HT-29 (cell line): Measurements from ENCODE around the gene ILK. TPM values are rescaled to one million over a fixed set of nuclear protein-coding genes. Genes with fewer than 3 reads are reported as not detected.

Experiments
- DNase-seq: peaks from one replicate; pipeline ENCODE4 v3.0.0-alpha.2; 2015; ENCODE audit warnings: low spot score
- total RNA-seq: library from RNA; depleted of rRNA; stranded (reverse); fragments of >200 nt; shearing (Covaris generic); gene quantifications from 2 replicates; pipeline ENCODE4 v1.2.3, GENCODE V29; 2014

ILK gene
- total RNA-seq, 1 experiment from 2014 or later, result 151 TPM

DNA sequence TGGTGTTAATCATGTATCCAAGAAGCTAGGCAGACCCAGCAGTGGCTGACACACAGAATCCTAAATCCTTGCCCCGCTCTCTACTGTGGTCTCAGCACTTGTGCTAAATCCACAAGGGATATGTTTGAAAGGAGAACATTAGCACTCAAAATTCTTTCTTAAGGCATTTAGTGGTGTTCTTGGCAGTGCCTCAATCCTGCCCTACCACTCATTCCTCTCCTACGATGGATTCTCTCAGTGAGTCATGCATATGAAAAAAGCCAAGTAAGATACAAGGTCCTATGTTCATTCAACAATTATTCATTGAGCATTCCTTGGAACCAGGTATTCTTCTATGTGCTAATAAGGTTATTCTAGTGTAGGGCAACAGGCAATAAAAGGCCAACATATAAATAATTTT is 31.4 kb upstream of the ILK start:
- DNase-seq, result no peak

DNA sequence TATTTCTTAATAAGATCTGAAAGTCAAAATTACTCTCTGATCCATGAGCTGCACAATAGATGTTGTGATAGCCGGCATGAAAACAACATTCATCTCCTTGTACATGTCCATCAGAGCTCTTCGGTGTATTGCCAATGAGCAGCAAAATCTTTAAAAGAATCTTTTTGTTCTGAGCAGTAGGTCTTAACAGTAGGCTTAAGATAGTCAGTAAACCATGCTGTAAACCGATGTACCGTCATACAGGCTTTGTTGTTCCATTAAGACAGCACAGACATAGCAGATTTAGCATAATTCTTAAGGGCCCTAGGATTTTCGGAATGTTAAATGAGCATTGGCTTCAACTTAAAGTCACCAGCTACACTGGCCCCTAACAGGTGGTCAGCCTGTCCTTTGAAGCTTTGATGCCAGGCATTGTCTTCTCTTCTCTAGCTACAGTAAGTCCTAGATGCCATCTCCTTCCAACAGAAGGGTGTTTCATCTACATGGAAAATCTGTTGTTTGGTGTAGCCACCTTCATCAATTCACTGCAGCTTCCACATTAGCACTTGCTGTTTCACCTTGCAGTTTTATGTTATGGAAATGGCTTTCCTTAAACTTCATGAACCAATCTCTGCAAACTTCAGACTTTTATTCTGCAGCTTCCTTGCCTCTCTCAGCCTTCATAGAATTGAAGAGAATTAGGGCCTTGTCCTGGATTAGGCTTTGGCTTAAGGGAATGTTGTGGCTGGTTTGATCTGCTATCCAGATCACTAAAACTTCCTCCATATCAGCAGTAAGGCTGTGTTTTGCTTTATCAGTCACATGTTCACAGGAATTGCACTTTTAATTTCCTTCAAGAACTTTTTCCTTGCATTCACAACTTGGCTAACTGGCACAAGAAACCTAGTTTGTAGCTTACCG is 28.5 kb upstream of the ILK start:
- DNase-seq, result no peak

DNA sequence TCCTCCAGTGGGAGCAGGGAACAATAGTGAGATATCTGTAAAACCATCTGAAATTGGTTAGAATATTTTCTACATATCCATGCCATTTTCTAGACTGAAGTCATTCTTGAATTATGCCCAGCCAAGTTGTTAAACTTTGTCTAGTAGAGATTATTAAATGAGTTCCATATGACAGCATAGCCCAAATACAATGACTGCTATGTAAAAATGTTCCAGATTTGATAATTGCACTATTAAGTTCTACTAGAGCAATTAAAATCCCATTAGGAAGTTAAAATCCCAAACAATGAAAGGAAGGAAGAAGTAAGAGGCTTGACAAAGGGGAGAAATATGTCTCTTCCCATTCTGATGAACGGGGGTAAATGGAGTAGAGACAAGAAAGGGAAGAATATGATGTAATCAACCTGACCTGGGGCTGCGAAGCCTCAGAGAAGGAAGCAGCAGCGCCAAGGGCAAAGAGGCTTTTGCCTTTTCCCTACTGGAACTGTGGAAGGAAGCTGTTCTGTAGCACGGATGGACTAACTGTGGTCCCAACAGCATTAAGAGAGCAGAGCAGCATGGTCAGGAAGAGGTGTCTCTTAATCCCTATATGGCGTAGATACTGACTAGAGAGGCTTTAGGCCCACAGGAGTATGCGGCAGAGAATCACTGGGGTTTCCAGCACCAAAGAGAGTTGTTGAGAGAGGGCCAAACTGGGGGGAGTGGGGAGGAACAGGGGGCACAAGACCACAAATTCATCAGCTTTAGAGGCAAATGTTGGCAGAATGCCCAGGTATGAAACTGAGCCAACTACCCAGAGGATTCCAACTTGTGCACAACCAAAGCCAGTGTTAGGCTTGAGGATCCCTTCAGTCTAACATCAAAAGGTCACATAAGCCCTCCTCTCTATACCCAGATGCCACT is 26.9 kb upstream of the ILK start:
- DNase-seq, result no peak

DNA sequence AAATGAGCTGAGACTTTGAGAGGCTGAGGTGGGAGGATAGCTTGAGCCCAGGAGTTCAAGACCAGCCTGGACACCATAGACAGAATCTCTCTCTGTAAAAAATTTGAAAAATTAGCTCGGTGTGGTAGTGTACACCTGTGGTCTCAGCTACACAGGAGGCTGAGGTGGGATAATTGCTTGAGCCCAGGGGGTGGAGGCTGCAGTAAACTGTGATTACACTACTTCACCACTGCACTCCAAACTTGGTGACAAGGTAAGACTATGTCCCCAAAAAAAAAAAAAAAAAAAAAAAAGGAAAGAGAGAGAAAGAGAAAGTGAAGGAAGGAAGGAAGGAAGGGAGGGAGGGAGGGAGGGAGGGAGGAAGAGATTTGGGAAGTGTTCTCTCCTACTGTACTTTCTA is 25.4 kb upstream of the ILK start:
- DNase-seq, result no peak

DNA sequence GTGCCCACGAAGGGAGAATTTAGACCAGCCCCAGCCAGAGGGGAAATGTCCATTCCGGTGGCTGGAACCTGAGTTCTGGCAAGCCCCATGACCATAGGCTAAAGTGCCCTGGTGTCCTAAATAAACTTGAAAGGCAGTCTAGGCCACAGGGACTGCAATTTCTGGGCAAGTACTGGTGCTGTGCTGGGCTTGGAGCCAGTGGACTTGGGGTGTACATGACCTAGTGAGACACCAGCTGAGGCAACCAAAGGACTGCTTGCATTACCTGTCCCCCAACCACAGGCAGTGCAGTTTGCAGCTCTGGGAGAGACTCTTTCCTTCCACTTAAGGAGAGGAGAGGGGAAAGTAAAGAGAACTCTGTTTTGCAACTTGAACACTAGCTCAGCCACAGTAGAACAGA is 23.9 kb upstream of the ILK start:
- no peak for DNase-seq

DNA sequence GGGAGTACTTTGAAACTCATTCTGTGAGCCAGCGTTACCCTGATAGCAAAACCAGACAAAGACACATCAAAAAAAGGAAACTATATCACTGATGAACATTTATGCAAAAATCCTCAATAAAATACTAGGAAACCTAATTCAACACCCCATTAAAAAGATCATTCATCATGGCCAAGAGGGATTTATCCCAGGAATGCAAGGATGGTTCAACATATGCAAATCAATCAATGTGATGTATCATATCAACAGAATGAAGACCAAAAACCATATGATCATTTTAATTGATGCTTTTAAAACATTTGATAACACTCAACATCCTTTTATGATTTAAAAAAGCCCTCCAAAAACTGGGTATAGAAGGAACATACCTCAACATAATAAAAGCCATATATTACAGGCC is 20.0 kb upstream of the ILK start:
- no peak for DNase-seq

DNA sequence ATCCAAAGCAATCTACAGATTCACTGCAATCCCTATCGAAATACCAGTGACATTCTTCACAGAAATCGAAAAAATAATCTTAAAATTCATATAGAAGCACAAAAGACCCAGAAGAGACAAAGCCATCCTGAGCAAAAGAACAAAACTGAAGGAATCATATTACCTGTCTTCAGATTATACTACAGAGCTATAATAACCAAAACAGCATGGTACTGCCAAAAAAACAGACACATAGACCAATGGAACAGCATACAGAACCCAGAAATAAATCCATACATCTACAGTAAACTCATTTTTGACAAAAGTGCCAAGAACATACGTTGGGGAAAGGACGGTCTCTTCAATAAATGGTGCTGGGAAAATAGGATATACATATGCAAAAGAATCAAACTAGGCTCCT is 19.0 kb upstream of the ILK start:
- no peak for DNase-seq

DNA sequence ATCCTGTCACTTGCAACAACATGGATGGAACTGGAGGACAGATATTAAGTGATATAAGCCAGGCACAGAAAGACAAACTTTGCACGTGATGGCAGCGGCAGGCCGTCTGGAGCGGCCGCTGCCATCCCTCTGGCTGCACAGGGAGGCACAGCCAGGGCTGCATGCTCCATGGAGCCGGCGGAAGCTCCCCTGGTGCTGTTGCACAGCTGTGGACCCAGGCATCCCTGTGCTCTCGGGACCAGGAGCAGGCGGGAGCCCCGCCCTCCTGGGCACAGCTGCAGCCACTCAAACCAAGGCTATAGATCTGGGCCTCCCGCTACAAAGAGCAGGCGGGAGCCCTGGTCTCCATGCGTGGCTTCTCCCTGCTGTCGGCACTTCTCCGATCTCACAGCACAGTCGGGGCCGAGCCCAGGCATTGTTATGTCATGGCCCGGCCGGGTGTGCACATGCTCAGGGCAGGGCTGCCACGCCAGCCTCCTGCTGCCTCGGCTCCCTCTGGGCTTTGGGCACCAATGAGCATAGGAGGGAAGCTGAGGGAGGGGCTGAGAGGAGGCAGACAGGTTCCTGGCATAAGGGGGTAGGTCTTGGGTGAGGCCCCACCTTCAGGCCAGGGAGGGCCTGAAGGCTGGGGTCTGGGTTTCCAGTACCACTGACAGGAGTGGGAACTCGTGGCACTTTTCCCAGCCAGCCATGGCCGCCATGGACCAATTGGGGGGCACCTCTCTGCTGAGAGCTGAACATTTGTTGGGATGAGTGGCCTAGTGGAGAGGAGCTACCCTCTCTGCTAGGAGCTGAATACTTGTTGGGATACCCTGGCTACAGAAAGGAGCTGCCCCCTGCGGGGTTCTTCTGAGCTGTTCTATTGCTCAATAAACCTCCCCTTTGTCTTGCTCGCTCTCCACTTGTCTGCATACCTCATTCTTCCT is 16.9 kb upstream of the ILK start:
- no peak for DNase-seq

DNA sequence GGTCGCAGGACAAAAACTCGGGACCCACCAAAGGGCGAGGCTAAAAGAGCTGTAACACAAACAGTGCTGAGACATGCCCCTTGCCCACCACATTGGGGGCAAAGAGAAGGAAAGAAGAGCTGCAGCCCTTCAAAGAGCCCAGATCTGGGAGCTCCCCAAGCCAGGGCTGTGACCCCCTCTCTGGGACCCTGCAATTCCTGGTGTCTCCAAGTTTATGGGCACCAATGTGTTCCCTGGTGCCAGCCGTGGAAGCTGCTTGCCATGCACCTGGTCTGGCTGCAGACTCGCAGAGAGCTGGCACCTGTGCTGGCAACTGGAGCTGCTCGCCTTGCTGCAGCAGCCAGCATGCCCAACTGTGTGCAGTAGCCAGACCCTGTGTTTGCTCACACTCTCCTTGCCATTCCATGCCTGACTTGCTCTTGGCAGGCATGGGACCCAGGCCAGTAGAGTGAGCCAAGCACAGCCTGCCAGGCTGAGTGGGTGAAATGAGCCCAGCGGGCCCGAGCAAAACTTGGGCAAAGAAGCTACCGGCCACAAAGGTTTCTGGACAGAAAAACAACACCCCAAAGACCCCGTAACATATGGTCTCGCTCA is 16.1 kb upstream of the ILK start:
- no peak for DNase-seq

DNA sequence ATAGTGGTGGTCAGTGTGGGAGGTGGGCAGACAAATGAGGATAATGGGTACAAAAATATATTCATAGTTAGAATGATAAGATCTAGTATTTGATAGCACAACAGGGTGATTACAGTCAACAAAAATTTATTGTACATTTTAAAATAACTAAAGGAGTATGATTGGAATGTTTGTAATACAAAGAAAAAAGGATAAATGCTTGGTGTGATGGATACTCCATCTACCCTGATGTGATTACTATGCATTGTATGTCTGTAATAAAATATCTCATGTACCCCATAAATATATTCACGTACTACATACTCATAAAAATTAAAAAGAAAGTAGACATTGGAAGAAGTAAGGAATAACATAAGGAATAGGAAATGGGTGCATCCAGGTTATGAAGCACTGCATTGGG is 15.6 kb upstream of the ILK start:
- DNase-seq, result no peak

DNA sequence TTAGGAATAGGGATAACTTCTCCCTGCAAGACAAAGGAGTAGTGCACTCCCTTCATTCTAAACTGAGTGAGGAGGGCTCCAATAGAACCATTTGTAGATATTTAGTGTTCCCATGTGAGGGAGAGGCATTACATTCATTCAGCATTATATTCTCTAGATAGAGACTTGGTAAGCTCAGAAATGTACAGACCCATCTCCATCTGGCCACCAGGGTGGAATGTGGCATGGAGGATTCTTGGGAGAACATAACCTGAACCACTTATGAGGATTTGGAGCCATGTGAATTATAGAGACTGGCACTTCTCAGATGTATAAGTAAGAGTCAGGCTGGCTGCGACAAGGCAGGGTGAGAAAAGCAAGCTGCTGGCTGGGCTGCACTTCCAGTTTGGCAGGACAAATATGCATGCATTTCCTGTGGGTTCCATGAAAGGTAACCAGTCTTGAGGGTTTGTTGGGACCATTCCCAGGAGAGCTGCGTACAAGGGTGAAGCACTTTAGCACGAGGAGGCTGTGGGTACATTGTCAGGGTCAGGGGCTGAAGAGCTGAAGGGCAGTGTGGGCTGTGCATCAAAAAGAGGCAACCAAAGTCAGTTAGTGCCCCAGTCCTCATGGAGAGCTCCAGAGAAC is 9.3 kb upstream of the ILK start:
- DNase-seq, result no peak

DNA sequence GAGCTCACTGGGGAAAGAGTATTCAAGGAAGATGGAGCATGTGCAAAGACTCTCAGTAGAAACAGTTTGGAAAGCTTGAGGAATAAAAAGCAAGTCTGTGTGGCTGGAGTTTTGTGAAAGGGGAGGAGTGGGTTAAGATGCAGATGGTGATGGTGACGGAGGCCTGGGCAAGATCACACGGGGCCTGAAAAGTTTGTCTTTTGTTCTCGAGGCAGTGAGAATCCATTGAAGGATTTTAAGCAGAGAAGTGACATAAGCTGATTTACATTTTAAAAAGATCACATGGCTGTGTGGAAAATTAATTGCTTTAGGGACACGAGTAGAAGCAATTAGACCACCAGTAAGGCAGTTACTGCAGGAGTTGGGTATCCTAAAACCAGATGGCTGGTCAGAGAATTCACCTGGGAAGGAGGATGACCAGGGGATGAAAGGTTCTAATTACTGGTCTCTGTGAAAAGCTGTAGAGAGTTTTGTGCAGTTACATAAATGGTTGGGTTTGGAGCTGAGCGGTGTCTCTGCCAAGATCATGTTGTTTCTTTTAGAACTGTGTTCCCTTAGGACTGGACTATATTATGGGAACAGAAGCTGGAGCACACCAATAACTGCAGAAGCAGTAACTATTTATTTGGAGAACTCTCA is 7.2 kb upstream of the ILK start:
- no peak for DNase-seq

DNA sequence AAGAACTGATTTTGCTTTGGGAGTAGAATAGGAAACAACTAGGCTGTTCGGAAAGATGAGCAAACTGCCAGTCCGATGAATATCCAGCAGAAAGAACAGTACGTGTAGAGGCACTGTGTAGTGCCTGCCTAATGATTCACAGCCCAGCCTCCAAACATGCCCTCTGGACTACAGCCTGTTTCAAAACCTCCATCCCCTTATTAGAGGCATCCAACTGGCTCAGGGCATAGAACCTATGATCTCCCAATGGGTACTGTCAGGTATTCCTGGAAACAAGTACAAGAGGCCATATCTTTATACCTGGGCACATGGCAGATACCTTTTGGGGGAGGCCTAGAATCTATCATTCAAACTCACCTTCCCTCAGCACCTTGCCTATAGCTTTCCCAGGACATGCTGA is 5.0 kb upstream of the ILK start:
- DNase-seq, result no peak

DNA sequence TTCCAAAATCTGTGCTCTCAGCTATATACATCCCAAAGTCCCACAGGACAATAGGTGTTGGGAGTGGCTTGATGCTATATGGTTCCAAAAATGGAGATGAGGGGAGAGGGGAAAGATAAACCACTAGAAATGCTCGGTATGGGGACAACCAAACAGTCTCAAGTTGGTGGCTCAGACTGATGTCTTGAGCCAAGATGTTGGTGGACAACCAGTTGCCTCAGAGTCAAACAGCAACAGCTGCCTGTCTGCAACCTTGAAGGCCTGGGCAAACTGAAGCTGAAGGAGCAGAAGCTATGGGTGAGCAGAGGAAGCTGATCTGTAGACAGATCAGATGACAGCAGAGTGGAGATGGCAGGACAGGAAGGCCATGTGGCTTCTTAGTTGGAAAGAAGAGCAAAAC is 4.1 kb upstream of the ILK start:
- no peak for DNase-seq

DNA sequence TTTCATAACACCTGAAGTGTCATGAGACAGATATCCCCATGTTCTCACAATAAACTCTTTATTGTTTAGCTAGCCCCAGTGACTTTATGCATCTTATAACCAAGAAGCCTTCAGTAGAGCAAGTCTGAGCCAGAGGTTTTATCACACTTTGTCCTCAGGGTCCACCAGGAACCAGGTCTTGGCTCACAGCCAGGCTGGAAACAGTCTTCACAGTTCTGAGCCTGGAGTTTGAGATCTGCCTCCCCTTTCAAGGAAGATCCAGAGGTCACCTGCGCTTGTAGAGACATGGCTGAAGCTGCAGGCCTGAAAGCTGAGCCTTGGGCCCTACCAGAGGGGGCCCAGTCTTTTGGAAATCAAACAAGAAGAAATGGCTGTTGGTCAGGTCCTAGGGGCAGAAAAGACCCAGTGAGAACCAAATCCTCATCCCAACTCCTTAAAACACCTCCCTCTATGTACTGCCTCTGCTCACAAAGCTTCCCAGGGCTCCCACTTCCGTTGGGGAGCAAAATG is 3.6 kb upstream of the ILK start:
- DNase-seq, result no peak

DNA sequence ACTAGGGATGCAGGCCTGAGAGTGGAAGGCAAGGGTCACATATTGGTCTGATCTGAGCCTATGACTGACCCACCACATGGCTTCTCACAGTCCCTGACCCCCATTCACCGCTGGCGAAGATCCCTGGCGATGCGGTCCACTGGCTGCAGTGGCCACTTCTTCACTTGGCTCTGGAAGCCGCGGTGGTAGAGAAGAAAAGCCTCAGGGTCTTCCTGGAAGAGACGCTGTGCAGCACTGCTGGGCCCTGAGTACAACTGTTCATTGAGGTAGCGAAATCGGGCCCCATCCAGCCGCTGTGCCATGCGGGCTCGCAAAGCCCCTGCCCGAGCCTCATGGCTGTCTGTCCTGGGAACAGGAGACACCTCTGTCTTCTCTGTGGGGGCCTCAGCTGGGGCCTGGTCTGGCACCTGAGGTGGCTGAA is 2.5 kb upstream of the ILK start:
- no peak for DNase-seq

DNA sequence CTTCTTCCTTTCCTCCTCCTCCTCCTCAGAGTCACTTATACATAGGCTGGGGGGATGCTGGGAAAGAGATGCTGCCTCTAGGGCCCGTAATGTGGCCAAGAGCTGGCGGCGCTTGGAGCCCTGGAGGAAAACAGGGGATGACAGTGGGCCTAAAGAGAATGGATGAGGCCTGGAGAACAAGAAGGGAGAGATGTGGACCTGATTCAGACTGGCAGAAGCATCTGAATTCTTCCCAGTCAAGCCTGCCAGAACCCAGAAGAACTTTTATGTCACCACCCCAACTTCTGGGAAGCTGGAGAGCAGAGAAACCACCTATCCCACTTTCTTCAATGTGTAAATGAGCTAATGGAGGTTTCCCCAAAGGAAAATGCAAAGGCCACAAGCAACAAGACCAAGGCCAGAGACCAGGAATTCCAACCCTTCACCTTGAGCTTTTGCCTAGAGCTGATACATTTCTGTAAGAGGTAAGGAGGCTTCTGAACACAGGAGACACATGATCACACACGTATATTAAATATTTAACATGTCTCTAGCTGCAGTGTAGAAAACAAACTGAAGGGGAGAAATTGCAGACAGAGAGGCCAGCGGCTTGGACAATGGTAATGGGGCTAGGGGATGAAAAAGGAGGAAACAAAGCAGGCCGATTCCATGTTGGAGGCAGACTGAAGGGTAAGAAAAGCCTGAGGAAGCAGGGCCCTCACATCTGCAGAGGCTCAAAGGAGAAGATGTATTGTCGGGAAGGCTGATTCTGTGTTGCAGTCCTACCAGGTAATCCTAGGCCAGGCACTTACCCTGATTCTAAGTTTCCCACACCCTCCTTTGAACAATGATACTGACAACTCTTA is 1.3 kb upstream of the ILK start:
- DNase-seq, result peak; percentile 27

DNA sequence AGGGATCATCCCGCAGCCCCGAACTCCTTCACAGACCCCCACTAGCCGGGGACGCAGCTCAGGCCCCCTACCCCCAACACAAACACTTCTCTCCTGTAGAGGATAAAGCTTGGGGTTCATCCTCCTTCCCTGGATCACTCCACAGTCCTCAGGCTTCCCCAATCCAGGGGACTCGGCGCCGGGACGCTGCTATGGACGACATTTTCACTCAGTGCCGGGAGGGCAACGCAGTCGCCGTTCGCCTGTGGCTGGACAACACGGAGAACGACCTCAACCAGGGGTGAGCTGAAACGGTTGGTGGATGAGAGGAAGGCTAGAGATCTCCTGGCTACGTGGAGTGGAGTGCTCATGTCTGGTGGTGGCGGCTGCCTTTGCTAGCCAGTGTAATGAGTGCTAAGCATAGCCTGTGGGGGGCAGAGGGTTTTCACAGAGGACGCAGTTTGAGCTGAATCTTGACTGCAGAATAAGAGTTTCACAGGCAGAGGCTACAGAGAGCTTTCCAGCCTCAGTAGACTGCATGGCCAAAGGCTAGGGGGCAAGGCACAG is 580 bp downstream of the ILK start:
- peak; percentile 79 for DNase-seq

DNA sequence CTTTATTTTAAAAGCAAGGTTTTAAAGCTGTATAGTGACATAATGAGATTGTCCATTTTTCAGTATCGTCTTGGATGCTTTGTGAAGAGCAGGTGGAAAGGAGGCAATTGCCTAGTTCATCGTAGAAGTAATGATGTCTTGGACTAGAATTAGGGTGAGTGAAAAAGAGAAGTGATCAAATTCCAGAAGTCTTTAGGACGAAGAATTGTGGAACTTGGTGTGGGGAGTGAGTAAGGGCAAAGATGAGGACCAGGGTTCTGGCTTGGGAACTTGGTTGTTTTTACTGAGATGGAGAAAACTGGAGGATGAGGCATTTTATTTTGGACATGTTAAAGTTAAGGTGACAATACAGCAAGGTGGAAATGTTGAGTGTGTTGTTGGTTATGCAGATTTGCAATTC is 1.2 kb downstream of the ILK start:
- no peak for DNase-seq
